Mucosa of stomach (tissue), 1 donor: ENCODE results near the gene DDIT4L.

Source experiments
- H3K27me3 ChIP-seq: one replicate; pipeline ENCODE4 v1.7.0; 2013; ENCODE audit warnings: mild to moderate bottlenecking, low read length; ENCODE audit not compliant: control insufficient read depth, insufficient read depth
- H3K36me3 ChIP-seq: one replicate; pipeline ENCODE4 v1.7.0; 2013; ENCODE audit warnings: low read length; ENCODE audit not compliant: control insufficient read depth, insufficient read depth
- H3K4me1 ChIP-seq: one replicate; pipeline ENCODE4 v1.7.0; 2013; ENCODE audit warnings: mild to moderate bottlenecking, low read length; ENCODE audit not compliant: control insufficient read depth, insufficient read depth
- H3K4me3 ChIP-seq: one replicate; pipeline ENCODE4 v1.7.0; 2013; ENCODE audit warnings: low read length
- H3K9ac ChIP-seq: one replicate; pipeline ENCODE4 v1.7.0; 2013; ENCODE audit warnings: mild to moderate bottlenecking, low read length, moderate library complexity
- H3K9me3 ChIP-seq: one replicate; pipeline ENCODE4 v1.7.0; 2013; ENCODE audit warnings: mild to moderate bottlenecking, low read length, moderate library complexity; ENCODE audit not compliant: control insufficient read depth
- donor health status: Pancreatic carcinoma.

Gene DDIT4L

GRCh38 chr4:100184787-100185186 is 5.5 kb downstream of the DDIT4L start:
- H3K36me3 ChIP-seq = no peaks in the 10 kb centered on the region
- no peaks in the 10 kb centered on the region for H3K9me3 ChIP-seq
- H3K4me3 ChIP-seq = no peak overlapping the region
- peaks cover 20% of the 10 kb centered on the region for H3K27me3 ChIP-seq
- peaks cover 6% of the 10 kb centered on the region for H3K4me1 ChIP-seq
- no peak overlapping the region for H3K9ac ChIP-seq

- no peaks in the 10 kb centered on the region for H3K4me1 ChIP-seq
- H3K27me3 ChIP-seq = no peaks in the 10 kb centered on the region
- no peaks in the 10 kb centered on the region for H3K9me3 ChIP-seq
- no peaks in the 10 kb centered on the region for H3K36me3 ChIP-seq
- H3K9ac ChIP-seq = no peak overlapping the region
- no peak overlapping the region for H3K4me3 ChIP-seq
These were observed 12.4 kb downstream of the DDIT4L start for GRCh38 chr4:100177855-100178254.

- no peak overlapping the region for H3K4me3 ChIP-seq
- H3K4me1 ChIP-seq = no peaks in the 10 kb centered on the region
- no peaks in the 10 kb centered on the region for H3K9me3 ChIP-seq
- H3K36me3 ChIP-seq = no peaks in the 10 kb centered on the region
- no peaks in the 10 kb centered on the region for H3K27me3 ChIP-seq
- H3K9ac ChIP-seq = no peak overlapping the region
These were observed 13.1 kb downstream of the DDIT4L start for GRCh38 chr4:100177126-100177525.

- Histone ChIP-seq H3K36me3 (no peaks in the 10 kb centered on the region), H3K9me3 (no peaks in the 10 kb centered on the region), H3K4me3 (no peak overlapping the region), H3K27me3 (no peaks in the 10 kb centered on the region), H3K9ac (no peak overlapping the region), H3K4me1 (no peaks in the 10 kb centered on the region)
These were observed 14.4 kb downstream of the DDIT4L start for GRCh38 chr4:100175858-100176257.

- H3K27me3 ChIP-seq = no peaks in the 10 kb centered on the region
- H3K4me3 ChIP-seq = no peak overlapping the region
- no peaks in the 10 kb centered on the region for H3K4me1 ChIP-seq
- H3K36me3 ChIP-seq = no peaks in the 10 kb centered on the region
- H3K9me3 ChIP-seq = no peaks in the 10 kb centered on the region
- no peak overlapping the region for H3K9ac ChIP-seq
These were observed 15.3 kb downstream of the DDIT4L start for GRCh38 chr4:100174985-100175383.

GRCh38 chr4:100170986-100171385 is 19.3 kb downstream of the DDIT4L start:
- H3K27me3 ChIP-seq = no peaks in the 10 kb centered on the region

GRCh38 chr4:100169491-100170485 is 20.5 kb downstream of the DDIT4L start:
- H3K9ac ChIP-seq = no peak overlapping the region
- H3K9me3 ChIP-seq = no peaks in the 10 kb centered on the region
- no peaks in the 10 kb centered on the region for H3K27me3 ChIP-seq

More at GRCh38 chr4:100170986-100171385, 19.3 kb downstream of the DDIT4L start:
- no peaks in the 10 kb centered on the region for H3K36me3 ChIP-seq
- no peaks in the 10 kb centered on the region for H3K4me1 ChIP-seq
- no peak overlapping the region for H3K9ac ChIP-seq
- H3K9me3 ChIP-seq = no peaks in the 10 kb centered on the region
- H3K4me3 ChIP-seq = no peak overlapping the region

GRCh38 chr4:100168521-100168920 is 21.7 kb downstream of the DDIT4L start:
- Histone ChIP-seq H3K36me3 (no peaks in the 10 kb centered on the region), H3K4me1 (no peaks in the 10 kb centered on the region), H3K4me3 (no peak overlapping the region), H3K27me3 (no peaks in the 10 kb centered on the region), H3K9me3 (no peaks in the 10 kb centered on the region), H3K9ac (no peak overlapping the region)

More at GRCh38 chr4:100169491-100170485, 20.5 kb downstream of the DDIT4L start:
- H3K4me3 ChIP-seq = no peak overlapping the region
- H3K4me1 ChIP-seq = no peaks in the 10 kb centered on the region
- H3K36me3 ChIP-seq = no peaks in the 10 kb centered on the region

GRCh38 chr4:100166297-100167039 is 23.8 kb downstream of the DDIT4L start:
- Histone ChIP-seq H3K27me3 (no peaks in the 10 kb centered on the region), H3K9me3 (no peaks in the 10 kb centered on the region), H3K4me3 (no peak overlapping the region), H3K9ac (no peak overlapping the region), H3K36me3 (no peaks in the 10 kb centered on the region), H3K4me1 (no peaks in the 10 kb centered on the region)

GRCh38 chr4:100165809-100166208 is 24.5 kb downstream of the DDIT4L start:
- no peaks in the 10 kb centered on the region for H3K36me3 ChIP-seq
- H3K4me1 ChIP-seq = no peaks in the 10 kb centered on the region
- H3K9me3 ChIP-seq = no peaks in the 10 kb centered on the region
- H3K9ac ChIP-seq = no peak overlapping the region
- H3K4me3 ChIP-seq = no peak overlapping the region
- H3K27me3 ChIP-seq = no peaks in the 10 kb centered on the region

- H3K4me1 ChIP-seq = no peaks in the 10 kb centered on the region
- no peaks in the 10 kb centered on the region for H3K9me3 ChIP-seq
- no peaks in the 10 kb centered on the region for H3K27me3 ChIP-seq
- no peak overlapping the region for H3K9ac ChIP-seq
- H3K4me3 ChIP-seq = no peak overlapping the region
- H3K36me3 ChIP-seq = no peaks in the 10 kb centered on the region
These were observed 25.2 kb downstream of the DDIT4L start for GRCh38 chr4:100164808-100165760.
